HUDEP-2 (cell line): Measurements from ENCODE around the gene SYTL3.
"Not testable (repeated sequence)": the region's sequence is repeated elsewhere in the genome, so short reads cannot be mapped to it uniquely, and the experiment has no call there.

ENCODE experiments used
- DNase-seq, 76 experiments: peaks; one replicate each; lab custom pipeline; 2025; ENCODE audit not compliant: unreplicated experiment in 76 of 76; lab: John Stamatoyannopoulos, UW

Gene SYTL3

GRCh38 chr6:158621694-158622544 is 27.9 kb upstream of the SYTL3 start:
- DNase-seq: no peak

- DNase-seq: no peak
These were observed 27.2 kb upstream of the SYTL3 start for GRCh38 chr6:158622545-158623190.

GRCh38 chr6:158624684-158625682 is 24.9 kb upstream of the SYTL3 start:
- no peak for DNase-seq

GRCh38 chr6:158625881-158626305 is 24.0 kb upstream of the SYTL3 start:
- DNase-seq: no peak

GRCh38 chr6:158626360-158627167 is 23.3 kb upstream of the SYTL3 start:
- no peak for DNase-seq

GRCh38 chr6:158627168-158627939 is 22.5 kb upstream of the SYTL3 start:
- DNase-seq: no peak

- DNase-seq: no peak
These were observed 22.0 kb upstream of the SYTL3 start for GRCh38 chr6:158627940-158628211.

GRCh38 chr6:158628542-158628941 is 21.3 kb upstream of the SYTL3 start:
- no peak for DNase-seq

- DNase-seq: no peak
These were observed 20.3 kb upstream of the SYTL3 start for GRCh38 chr6:158629367-158630221.

- peak in 5 of 76 experiments; percentile 24 to 50 (median 27) for DNase-seq
These were observed 18.8 kb upstream of the SYTL3 start for GRCh38 chr6:158630938-158631616.

GRCh38 chr6:158631678-158632537 is 17.9 kb upstream of the SYTL3 start:
- peak in 4 of 76 experiments; percentile 24 to 53 (median 46) for DNase-seq

- DNase-seq: not testable (repeated sequence)
These were observed 17.2 kb upstream of the SYTL3 start for GRCh38 chr6:158632538-158633119.

GRCh38 chr6:158633127-158633526 is 16.7 kb upstream of the SYTL3 start:
- no peak for DNase-seq

- no peak for DNase-seq
These were observed 15.0 kb upstream of the SYTL3 start for GRCh38 chr6:158634695-158635426.

- DNase-seq: no peak
These were observed 14.3 kb upstream of the SYTL3 start for GRCh38 chr6:158635427-158636073.

GRCh38 chr6:158636778-158637177 is 13.1 kb upstream of the SYTL3 start:
- DNase-seq: no peak
